GM12801 (cell line): ENCODE results near the gene SNX9.

Experiments used
- CTCF ChIP-seq: IDR thresholded peaks from one replicate; pipeline ENCODE4 v1.5.1; 2011; ENCODE audit warnings: control low read depth; ENCODE audit not compliant: insufficient read length; ENCODE audit errors: extremely low read depth

The SNX9 gene

GRCh38 chr6:157929076-157929475, 106.0 kb downstream of the SNX9 start:
- no peak for TF ChIP-seq CTCF

GRCh38 chr6:157929765-157930319, 106.8 kb downstream of the SNX9 start:
- no peak for TF ChIP-seq CTCF

DNA sequence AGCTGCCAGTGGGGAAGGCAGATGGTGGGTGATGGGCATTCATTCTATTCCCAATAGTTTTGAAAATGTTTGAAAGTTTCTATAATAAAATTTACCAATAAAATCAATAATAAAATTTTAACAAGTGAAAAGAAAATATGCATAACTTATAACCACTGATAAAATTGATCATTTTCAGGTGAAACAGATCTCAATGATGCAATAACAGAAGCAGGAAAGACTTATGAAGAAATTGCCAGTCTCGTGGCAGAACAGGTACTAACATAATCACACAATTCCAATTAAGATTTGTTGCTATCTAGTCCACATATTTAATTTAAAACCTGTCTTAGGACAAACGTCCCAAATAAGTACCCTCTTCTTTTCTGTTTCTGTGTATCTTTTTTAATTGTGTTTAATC, 112.7 kb downstream of the SNX9 start:
- no peak for TF ChIP-seq CTCF

GRCh38 chr6:157937318-157937717, 114.3 kb downstream of the SNX9 start:
- TF ChIP-seq CTCF: no peak

- TF ChIP-seq CTCF: no peak
Observed at GRCh38 chr6:157937916-157938315, 114.9 kb downstream of the SNX9 start.

DNA sequence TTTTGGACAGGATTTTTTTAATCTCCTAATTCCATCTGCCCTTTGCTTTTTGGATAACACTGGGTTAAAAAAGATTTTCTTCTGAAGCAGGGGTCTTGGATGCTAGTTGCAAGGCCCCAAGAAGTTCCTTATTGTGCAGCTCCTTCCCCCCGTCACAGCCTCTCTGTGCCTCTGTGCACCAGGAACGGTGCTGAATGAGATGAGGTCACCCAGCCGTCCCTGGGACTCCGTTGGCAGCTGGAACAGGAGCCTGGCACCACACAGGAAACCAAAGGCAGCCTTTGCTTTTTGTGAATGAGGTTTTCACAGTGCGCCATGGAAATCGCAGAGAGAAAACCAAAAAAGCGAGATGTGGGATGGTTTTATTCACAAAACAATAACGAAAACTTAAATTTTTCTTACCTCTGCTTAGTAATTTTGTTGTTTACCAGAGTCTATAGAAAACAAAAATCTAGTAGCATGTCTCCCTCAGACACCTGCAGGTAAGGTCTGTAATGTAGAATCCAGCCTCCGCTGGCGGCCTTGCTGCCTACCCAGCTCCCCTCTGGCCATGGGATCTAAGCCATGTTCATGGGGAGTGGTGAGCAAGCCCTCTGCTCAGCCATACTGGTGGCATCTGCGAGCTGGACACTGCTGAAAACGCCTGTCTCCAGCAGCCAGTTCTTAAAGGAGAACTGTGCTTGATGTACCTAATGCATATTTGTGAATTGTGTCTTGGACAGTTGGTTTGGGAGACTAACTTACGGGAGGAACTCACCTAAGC, 118.2 kb downstream of the SNX9 start:
- TF ChIP-seq CTCF: no peak

- TF ChIP-seq CTCF: no peak
Observed at GRCh38 chr6:157942351-157942750, 119.3 kb downstream of the SNX9 start.
